Activated CD8-positive, alpha-beta memory T cell treated with anti-CD3 and anti-CD28 coated beads, Interleukin-2, amount 50 U/mL, for 4 hours (primary cell): Measurements from ENCODE around the gene SORCS2.

Experiments
- DNase-seq: peaks from one replicate; pipeline ENCODE4 v3.0.0-alpha.2; 2020

Gene SORCS2

DNA sequence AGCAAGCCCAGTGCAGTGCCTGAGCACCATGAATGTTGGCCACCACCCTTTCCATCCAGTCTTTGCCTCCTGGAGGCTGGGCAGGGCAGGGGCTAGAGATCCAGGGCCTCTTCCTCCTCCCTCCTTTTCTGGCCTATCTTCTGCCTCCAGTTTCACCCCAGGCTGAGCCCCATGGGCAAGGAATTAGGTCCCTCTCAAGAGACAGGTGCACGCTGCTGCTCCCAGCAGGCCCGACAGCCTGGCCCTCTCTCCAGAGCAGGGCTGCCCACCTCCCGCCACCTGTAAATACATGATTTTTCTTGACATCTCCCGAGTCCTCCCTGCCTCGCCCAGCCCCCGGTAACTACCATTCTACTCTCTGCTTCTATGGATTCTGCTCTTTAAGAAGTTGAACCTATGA lies 299.6 kb downstream of the SORCS2 start:
- DNase-seq = no peak

- no peak for DNase-seq
Observed at GRCh38 chr4:7498446-7499200, 306.3 kb downstream of the SORCS2 start.

DNA sequence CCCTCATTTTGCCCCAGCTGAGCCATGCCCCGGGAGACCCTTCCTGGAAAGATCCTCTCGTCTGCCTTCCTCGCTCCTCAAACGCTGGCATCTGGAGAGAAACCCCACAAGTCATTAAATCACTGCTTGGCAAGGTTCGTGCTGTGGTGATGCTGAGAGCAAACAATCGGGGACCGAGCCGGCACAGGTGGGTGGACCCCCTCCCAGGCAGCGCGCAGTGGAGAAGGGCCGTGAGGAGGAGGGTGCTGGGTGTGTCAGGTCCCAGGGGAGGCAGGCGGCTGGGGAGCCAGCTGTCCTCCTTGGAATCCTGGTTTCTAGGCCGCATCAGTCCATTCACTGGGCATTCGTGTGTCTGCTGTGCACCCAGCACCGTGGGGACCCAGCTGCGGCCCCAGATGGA lies 307.3 kb downstream of the SORCS2 start:
- no peak for DNase-seq

- DNase-seq = no peak
Observed at GRCh38 chr4:7500404-7500803, 308.1 kb downstream of the SORCS2 start.

DNA sequence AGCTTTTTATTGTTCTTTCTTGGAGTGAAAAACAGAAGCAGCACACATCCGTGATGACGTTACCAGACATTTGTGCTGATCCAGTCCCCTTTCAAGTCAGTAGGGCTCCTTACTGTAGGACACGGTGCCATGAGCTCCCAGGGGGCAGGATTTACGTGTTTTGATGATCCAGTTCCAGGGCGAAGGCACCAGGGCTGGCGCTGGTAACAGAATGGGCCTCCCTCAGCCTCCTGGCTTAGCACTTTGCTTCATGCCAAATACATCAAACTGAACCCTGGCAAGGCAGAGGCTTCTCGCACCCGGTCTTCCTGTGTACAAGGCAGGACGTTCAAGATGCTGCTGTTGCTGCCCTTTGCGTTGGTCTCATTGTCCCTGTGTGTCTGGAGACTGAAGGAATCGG lies 309.0 kb downstream of the SORCS2 start:
- DNase-seq = no peak

DNA sequence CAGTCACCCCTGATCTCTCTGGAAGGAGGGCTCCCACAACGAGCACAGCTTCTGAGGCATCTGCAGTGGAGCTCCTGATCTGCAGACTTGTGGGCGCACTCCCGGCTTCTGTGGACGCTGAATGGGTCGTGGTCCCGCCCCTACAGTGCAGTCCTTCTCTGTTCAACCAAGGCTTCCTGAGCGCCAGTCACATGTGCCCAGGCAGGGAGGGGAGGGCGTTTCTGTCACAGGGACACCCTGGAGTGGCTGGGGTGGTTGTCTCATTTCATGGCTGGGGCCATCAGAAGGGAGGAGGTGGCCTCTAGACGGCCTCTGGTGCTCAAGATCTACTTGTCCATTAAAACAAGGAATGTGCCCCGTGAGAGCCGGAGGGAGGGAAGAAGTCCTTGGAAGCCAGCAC lies 309.5 kb downstream of the SORCS2 start:
- DNase-seq = no peak

DNA sequence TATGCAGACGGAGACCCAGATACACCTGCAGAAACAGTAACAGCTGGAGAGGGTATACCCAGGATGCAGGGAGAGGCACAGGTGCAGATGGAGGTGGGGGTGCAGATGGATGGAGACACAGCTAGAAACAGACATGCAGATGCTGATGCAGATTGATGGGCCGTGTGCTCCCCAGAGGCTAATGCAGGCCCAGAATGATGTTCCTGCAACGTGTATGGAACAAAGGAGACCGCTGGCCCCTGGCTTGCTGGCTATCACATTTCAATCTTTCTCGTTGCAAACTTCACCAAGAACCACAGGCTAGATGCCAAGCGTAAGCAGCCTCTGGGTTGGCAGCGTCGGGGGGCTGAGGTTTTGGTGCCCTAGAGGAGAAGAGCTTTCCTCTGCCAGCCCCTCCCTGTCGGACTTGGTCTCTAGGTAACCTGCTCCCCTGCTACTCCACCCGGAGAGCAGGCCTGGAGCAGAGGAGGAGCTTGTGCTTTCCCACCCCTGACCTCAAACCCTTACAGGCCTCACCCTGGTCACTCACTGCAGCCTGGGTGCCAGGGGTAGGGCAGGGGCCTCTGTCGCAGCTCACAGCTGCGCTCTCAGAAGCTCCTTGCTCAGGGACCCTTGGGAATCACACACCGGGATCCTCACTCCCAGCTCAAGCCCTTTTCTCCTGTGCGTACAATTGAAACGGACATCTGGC lies 311.4 kb downstream of the SORCS2 start:
- no peak for DNase-seq

DNA sequence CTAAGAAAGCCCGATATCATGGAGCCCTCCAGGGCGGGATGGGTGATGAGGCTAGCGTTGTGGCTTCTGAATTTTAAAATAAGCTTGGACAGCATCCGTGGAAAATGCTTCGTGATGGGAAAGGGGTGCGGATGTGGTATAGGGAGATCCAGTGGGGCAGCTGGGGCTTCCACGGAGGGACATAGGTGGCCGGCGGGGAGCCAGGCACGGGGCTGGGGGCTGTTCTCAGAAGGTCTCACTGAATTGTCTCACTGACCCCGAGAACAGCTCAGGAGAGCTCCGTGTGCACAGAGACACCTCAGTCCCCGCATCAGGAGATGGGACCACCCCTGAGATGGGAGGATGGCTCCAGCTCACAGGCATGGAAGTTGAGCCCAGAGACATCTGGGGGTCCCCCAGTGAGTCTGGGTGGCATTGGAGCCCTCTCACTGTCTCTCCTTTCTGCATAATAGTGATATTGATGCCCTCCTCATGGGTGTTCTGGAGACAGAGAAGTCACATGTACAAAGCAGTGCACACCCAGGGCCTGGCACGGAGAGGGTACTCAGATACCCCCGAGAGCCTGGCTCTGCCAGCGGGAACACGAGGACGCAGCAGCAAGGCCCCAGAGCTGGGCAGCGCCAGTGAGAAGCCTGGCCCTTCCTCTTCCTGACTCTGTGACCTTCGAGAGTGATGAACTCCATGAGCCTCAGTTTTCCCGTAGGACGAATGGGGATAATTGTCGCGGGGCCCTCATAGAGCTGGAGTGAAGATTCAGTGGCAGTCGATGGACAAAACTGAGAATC lies 313.0 kb downstream of the SORCS2 start:
- DNase-seq = no peak

GRCh38 chr4:7506119-7506518 lies 313.8 kb downstream of the SORCS2 start:
- no peak for DNase-seq

DNA sequence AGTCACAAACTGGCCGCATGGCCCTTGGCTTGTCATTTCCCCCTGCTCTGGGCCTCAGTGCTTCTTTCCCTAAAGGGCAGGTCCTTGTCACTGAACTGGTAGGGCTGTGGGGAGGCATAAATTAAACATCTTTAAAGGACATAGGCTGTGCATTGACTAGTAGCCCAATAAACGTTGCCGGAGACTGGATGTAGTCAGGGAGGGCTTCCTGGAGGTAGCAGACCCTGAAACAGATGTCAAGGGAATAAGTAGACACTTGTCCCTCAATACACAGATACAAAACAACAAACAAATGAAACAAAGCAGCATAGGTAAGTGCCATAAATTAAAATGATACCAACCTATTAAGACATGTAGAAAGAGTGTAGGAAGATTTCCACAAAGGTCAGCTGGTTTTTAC lies 314.2 kb downstream of the SORCS2 start:
- DNase-seq = no peak

DNA sequence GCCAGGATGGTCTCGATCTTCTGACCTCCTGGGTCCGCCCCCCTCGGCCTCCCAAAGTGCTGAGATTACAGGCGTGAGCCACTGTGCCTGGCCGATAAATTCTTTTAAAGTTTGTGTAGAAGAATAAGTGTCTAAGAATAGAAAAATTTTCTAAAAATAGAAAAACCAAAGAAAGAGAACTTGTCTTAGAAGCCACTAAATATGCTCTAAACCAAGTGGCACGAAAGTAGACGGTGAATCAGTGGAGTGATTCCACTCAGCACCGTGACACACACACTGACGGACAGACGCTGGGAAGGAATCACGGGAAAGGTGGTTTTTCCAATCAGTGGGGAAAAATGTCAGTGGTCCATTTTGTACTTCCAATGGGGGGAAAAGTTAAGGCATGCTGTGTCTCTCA lies 315.0 kb downstream of the SORCS2 start:
- DNase-seq = no peak

GRCh38 chr4:7510066-7510465 lies 317.7 kb downstream of the SORCS2 start:
- no peak for DNase-seq

- DNase-seq = no peak
Observed at GRCh38 chr4:7510538-7510937, 318.2 kb downstream of the SORCS2 start.

GRCh38 chr4:7511525-7511924 lies 319.2 kb downstream of the SORCS2 start:
- no peak for DNase-seq

DNA sequence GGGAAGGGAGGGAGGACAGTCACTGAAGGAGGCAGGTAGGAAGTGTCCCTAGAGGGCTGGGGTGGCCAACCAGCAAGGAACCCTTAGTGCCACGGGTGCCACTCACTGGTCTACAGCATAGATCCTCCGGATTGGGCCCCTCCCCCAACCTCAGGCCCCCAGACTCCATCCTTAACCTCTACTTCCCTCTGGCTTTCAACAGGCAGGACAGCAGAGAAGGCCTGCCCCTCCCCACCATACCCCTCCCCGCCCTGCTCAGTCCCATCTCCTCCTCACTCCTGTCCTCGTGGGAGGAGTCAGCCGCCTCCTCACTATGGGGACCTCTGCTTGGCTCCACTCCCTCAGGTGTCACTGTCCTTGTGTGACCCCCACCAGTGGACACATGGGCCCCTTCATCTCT lies 320.1 kb downstream of the SORCS2 start:
- DNase-seq = no peak

DNA sequence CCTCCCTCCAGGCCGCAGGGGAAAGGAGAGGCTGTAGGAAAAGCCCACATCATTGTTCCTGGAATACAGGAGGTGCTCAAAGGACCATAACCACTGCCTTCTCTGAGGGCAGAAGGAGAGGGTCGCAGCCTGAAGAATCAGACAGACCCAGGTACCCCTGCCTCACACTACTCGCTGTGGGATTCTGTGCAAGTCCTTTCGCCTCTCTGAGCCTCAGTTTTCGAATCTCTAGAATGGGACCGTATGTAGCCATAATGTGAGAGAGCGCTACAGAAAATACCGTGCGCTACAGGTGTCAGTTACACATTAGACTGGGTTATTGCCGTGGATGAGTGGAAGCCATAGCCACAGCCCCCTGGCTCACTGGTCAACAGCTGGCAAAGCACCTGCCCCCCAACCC lies 320.6 kb downstream of the SORCS2 start:
- DNase-seq = no peak

DNA sequence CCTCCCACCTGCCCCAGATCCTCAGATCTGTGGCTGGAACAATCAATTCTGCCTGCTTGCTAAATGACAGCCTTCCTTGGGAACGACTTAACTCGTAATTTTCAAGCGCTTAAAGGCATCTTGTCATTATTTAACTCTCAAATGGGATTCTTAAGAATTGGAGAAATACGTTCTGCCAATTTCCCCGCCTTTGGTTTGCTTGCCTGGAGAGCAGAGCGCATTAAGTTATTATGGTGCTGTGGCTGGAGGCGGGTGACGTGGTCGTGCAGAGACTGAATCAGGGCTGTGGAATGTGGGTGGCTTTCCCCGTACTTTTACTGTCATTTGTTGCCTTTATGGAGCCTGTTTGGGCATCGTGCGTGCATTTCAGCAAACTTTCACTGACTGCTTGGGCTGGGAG lies 321.3 kb downstream of the SORCS2 start:
- DNase-seq = no peak

DNA sequence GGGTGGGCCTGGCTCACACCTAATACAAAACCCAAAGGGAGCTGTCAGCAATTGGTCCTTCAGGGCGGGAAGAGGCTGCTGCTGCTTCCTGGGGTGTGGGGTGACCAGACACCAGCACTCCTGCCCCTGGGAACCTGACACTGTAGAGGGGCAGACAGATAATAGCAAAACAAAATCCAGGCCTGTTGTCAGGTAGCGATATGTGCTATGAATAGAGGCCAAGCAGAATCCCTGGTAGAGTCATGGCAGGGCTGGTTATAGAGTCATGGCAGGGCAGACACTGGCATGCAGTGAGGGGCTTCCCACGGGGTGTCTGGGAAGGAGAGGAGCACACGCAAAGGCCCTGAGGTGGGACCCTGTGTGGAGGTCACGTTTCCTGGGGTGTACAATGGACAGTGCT lies 321.9 kb downstream of the SORCS2 start:
- no peak for DNase-seq

DNA sequence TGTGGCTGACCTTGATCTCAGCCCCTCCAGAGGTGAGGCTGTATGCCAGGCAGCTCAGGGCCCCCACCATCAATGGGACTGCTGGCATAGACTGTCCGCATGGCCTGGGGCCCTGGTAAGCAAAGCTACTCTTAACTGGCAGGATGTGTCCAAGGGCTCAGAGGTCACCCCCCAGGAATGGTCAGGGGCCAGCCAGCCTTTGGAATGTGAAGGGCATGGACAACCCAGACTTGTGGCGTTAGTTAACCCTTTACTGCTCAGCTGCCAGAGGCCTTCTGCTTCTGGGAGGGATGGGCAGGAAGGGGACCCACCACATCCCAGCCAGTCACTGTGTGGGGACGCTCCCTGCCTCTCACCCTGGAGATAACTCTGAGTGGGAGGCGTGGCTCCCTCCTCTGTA lies 322.5 kb downstream of the SORCS2 start:
- no peak for DNase-seq

DNA sequence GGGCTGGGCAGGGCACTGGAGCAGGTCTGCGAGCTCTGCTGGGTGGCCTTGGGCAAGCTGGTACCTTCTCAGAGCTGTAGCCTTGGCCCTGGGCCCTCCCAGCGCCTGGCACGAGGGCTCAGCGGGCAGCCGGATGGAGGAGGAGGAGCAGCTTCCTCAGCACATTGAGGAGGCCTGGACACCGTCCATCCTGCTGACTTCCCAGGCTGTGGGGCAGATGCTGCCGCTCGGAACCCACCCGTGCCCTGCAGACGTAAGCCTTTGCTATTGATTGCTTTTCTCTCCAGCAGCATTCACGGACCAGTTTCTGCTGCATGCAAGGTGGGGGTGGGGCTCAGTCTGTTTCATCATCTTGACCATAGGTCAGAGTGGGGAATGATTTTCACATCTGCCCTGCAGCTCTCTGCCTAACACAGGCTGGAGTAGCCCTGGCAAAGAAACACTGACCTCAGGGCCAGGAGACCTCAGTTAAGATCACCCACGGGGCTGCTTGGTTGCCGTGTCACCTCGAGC lies 323.1 kb downstream of the SORCS2 start:
- no peak for DNase-seq

DNA sequence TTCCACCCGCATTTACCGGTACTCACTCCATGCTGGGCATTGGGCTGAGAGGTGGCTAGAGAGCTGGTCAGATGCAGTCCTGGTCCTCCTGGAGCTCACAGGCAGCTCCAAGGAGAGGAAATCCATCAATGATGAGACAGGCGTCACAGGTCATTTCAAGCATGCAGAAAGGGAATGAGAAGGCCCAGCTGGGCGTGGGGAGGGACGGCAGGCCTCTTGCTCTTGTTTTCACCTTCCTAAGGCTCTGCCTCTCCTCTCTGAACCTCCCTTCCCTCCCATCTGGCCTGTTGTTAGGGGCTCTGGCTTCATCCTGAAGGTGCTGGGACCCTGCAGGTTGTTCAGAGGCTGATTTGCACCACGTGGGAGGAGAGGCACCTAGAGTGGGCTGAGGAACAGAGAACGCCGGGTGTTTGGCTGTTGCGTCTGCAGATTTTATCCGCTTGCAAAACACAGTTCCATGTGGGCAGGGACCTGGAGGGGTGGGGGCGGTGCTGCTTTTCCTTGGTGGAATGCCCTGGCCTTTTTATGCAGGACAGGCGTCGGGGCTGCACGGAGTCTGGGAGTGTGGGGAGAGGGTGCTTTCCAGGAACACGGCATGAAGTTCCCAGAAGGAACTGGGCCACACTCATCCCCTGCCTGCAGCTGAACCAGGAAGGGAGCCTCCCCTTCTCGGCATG lies 323.9 kb downstream of the SORCS2 start:
- no peak for DNase-seq

- no peak for DNase-seq
Observed at GRCh38 chr4:7516773-7517144, 324.4 kb downstream of the SORCS2 start.
